ENCODE measurements around the gene INPP5A. TPM values are rescaled to one million over a fixed set of nuclear protein-coding genes. Genes with fewer than 3 reads are reported as not detected.

Gene INPP5A
- total RNA-seq, 2 donors from 2014 or later, result 9.2 to 14.5 TPM

GRCh38 chr10:132593900-132594876 is 56.6 kb downstream of the INPP5A start:
- no peaks in the 10 kb centered on the region for H3K36me3 ChIP-seq (replicated peaks in 1 of 2; ENCODE audit: insufficient read depth in 1 of 2, low read depth in 2 of 2)
- no peak for ATAC-seq
- WGBS, 2 donors, result 89 to 90% methylated on average over 24 to 25 of the region's 25 CpGs

GRCh38 chr10:132595021-132595420 is 57.4 kb downstream of the INPP5A start:
- no peak for ATAC-seq
- Histone ChIP-seq H3K27ac (no peak overlapping the region), H3K4me3 (no peak overlapping the region), H3K36me3 (replicated peaks in 1 of 2; ENCODE audit: insufficient read depth in 1 of 2, low read depth in 2 of 2) (no peaks in the 10 kb centered on the region), H3K9me3 (peaks cover 0 to 2% (median 0%) of the 10 kb centered on the region in 3 donors), H3K27me3 (no peaks in the 10 kb centered on the region), H3K4me1 (peaks cover 26% of the 10 kb centered on the region)
- intact Hi-C loops (cut with DNase I), result no loop called here
- TF ChIP-seq, protein P1, sequence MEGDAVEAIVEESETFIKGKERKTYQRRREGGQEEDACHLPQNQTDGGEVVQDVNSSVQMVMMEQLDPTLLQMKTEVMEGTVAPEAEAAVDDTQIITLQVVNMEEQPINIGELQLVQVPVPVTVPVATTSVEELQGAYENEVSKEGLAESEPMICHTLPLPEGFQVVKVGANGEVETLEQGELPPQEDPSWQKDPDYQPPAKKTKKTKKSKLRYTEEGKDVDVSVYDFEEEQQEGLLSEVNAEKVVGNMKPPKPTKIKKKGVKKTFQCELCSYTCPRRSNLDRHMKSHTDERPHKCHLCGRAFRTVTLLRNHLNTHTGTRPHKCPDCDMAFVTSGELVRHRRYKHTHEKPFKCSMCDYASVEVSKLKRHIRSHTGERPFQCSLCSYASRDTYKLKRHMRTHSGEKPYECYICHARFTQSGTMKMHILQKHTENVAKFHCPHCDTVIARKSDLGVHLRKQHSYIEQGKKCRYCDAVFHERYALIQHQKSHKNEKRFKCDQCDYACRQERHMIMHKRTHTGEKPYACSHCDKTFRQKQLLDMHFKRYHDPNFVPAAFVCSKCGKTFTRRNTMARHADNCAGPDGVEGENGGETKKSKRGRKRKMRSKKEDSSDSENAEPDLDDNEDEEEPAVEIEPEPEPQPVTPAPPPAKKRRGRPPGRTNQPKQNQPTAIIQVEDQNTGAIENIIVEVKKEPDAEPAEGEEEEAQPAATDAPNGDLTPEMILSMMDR (IDR thresholded peaks at IDR 0.05), result no peak
- no peak for TF ChIP-seq POLR2A (IDR thresholded peaks at IDR 0.05)
- WGBS, 2 donors, result 89 to 90% methylated on average over 11 of the region's 11 CpGs
- no peak for DNase-seq

More at GRCh38 chr10:132593900-132594876, 56.6 kb downstream of the INPP5A start:
- no peak overlapping the region for H3K4me3 ChIP-seq
- H3K27me3 ChIP-seq, result no peaks in the 10 kb centered on the region
- H3K4me1 ChIP-seq, result peaks cover 35% of the 10 kb centered on the region
- intact Hi-C loops (cut with DNase I), result no loop called here
- DNase-seq, result no peak
- no peak for TF ChIP-seq POLR2A (IDR thresholded peaks at IDR 0.05)
- TF ChIP-seq, protein P1 (IDR thresholded peaks at IDR 0.05), result no peak
- no peaks in the 10 kb centered on the region for H3K9me3 ChIP-seq
- H3K27ac ChIP-seq, result no peak overlapping the region

DNA sequence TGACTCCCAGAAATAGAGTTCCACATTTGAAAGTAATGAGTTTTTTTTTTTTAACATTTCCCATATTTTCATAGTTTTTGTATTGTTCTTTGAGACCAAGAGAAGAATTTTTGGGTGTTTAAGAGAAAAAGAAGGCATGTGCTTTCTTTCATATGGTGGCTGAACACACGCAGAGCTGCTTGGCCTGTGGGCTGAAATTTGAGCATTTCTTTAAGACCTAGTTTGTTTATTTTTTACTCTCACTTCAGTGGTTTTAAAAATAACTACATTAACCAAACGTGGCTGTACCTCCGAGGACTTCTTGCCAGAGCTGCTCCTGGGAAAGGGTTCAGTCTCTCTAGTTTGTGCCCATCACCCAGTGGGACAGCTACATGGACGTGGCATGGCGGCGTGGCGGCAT is 58.3 kb downstream of the INPP5A start:
- Histone ChIP-seq H3K27ac (no peak overlapping the region), H3K36me3 (replicated peaks in 1 of 2; ENCODE audit: insufficient read depth in 1 of 2, low read depth in 2 of 2) (no peaks in the 10 kb centered on the region), H3K9me3 (peaks cover 0 to 8% (median 0%) of the 10 kb centered on the region in 3 donors), H3K4me3 (no peak overlapping the region), H3K27me3 (no peaks in the 10 kb centered on the region), H3K4me1 (peaks cover 18% of the 10 kb centered on the region)
- ATAC-seq (no peak), DNase-seq (no peak)
- WGBS, 2 donors, result 66 to 70% methylated on average over 7 of the region's 7 CpGs
- intact Hi-C loops (cut with DNase I), result no loop called here
- TF ChIP-seq POLR2A (IDR thresholded peaks at IDR 0.05), result no peak
- TF ChIP-seq, protein P1 (IDR thresholded peaks at IDR 0.05), result no peak

DNA sequence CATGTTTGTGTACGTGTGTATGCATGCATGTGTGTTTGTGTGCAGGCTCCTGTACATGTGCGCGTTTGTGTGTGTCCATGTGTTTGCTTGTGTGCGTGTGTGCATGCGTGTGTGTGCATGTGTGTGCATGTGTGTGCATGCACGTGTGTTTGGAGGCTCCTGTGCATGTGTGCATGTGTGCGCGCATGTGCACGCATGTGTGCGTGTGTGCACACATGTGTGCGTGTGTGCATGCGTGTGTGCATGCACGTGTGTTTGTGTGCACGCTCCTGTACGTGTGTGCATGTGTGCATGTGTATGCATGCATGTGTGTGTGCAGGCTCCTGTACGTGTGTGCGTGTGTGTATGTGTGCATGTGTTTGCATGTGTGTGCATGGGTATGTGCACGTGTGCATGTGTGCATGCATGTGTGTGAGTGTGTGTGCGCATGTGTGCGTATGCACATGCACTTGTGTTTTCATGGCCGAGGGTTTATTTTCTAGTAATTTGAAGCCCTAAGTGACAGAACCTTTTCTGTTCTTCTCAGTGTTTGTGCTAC is 59.2 kb downstream of the INPP5A start:
- WGBS, 2 donors, result 81 to 93% methylated on average over 21 of the region's 21 CpGs
- Histone ChIP-seq H3K27me3 (no peaks in the 10 kb centered on the region), H3K36me3 (replicated peaks in 1 of 2; ENCODE audit: insufficient read depth in 1 of 2, low read depth in 2 of 2) (no peaks in the 10 kb centered on the region), H3K4me3 (no peak overlapping the region), H3K4me1 (peaks cover 9% of the 10 kb centered on the region), H3K27ac (no peak overlapping the region), H3K9me3 (peaks cover 0 to 8% (median 0%) of the 10 kb centered on the region in 3 donors)
- DNase-seq (no peak), ATAC-seq (no peak)
- intact Hi-C loops (cut with DNase I), result no loop called here
- TF ChIP-seq POLR2A (IDR thresholded peaks at IDR 0.05), result no peak
- TF ChIP-seq, protein P1 (IDR thresholded peaks at IDR 0.05), result no peak
